AG20443 (cell line): Measurements from ENCODE around the gene LINGO3.
A peak's percentile ranks its signal among the peaks of the same experiment; 100 is the strongest.

Source experiments
- DNase-seq: peaks from one replicate; pipeline ENCODE4 v3.0.0; 2012; ENCODE audit warnings: low spot score, mixed read lengths

Gene LINGO3

DNA sequence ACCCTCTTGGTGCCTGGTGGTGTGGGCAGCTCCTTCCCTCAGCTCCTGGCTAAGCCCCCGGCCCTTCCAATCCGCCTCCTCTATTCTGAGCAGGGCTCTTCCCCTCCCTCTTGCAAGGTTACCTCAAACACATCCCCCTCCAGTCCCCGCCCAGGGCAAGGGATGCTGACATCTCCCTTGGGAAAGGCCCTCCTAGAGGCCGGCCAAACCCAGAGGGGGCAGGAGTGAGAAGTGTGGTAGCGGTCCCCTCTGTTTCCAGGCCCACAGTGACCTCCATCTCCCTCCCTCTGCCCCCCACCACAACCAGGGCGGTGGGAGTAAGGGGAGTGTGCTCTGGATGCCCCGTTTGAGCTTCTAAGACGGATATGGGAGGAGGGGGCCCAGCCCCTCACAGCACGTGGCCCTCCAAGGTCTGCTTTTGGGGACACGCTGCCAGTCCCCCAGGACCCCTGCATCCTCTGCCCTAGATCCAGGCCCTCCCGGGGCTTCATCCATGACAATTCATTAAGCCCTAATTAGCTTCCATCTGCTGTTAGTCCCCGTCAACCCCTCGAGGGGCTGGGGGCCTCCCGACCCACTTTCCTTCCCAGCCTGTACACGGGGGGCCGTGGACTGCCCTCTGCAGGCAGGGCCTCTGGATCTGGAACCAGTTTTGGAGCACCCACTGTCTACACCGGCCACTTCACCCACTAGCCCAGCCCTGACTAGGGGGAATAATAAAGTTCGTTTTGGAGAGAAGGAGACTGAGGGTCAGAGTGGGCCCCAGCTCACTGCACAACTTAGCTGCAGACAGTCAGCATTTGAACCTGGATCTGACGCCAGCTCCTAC lies 2.3 kb downstream of the LINGO3 start:
- DNase-seq = no peak

GRCh38 chr19:2303211-2303798 lies 4.6 kb downstream of the LINGO3 start:
- DNase-seq = no peak

DNA sequence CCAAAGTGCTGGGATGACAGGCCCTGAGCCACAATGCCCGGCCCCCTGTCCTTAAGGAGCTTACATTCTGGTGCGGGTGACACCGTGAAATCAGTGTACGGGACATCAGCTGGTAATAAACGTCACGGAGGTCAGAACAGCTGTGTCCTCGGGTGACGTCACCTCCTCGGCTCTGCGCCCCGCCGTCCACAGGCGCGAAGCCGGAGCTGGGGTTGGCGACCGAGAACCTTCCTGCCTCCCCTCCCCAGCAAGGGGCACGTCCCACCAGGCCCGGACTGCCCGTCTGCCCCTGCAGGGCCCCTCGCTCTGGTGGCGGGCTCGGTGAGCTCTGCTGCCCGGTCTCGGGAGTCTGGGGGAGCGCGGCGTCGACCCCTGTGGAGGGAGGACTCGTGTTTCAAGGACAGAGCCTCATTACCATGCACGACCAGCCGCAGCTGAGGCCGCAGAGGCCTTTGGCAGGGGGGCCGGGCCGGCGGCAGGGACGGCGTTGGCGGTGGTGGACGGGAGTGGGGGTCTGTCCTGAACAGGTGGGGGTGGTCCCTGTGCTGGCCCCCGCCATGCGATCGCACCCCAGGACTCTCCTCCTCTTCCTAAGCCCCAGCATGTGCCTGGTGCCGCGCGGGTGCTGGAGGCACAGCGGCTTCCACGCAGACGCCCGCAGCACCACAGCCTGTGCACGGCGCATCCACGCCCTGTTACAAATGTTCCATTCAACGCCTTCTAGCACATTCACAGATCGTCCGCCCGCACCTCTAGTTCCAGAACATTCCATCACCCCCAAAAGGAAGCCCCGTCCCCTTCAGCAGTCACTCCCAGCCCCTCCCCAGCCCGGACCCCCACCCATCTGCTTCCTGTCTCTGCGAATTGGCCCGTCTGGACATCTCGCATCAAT lies 5.4 kb downstream of the LINGO3 start:
- DNase-seq = peak; percentile 71

- no peak for DNase-seq
Observed at GRCh38 chr19:2300533-2300932, 7.4 kb downstream of the LINGO3 start.

GRCh38 chr19:2296141-2296540 lies 11.8 kb downstream of the LINGO3 start:
- DNase-seq = no peak

DNA sequence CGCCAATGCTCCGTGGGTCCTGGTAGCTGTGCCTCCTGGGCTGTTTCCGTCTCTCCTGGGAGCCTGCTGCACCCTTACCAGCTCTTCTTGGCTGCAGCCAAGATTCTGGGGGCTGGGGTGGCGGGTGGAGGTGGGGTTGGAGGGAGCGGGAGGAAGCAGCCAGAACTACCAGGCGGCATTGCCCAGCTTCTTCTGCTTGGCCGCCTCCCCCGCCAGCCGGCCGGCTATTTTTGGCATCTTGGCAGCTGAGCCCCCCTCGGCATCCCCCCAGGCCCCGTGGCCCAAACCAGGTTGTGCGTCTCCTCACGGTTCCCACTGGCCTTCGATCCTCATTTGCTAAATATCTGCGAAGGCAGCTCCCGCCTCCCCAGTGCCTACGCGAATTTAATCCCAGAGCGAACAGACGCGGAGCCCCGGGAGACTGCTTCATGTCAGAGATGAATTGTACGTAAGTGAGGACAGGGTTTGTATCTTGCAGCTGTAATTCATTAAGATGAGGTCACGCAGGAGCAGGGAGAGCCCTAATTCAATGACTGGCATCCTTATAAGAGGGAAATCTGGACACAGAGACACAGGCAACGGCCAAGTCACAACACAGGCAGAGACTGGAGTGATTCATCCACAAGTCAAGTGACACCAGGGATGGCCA lies 13.1 kb downstream of the LINGO3 start:
- peak; percentile 87 for DNase-seq

GRCh38 chr19:2291185-2291751 lies 16.7 kb downstream of the LINGO3 start:
- no peak for DNase-seq

GRCh38 chr19:2290441-2291184 lies 17.3 kb downstream of the LINGO3 start:
- DNase-seq = no peak

DNA sequence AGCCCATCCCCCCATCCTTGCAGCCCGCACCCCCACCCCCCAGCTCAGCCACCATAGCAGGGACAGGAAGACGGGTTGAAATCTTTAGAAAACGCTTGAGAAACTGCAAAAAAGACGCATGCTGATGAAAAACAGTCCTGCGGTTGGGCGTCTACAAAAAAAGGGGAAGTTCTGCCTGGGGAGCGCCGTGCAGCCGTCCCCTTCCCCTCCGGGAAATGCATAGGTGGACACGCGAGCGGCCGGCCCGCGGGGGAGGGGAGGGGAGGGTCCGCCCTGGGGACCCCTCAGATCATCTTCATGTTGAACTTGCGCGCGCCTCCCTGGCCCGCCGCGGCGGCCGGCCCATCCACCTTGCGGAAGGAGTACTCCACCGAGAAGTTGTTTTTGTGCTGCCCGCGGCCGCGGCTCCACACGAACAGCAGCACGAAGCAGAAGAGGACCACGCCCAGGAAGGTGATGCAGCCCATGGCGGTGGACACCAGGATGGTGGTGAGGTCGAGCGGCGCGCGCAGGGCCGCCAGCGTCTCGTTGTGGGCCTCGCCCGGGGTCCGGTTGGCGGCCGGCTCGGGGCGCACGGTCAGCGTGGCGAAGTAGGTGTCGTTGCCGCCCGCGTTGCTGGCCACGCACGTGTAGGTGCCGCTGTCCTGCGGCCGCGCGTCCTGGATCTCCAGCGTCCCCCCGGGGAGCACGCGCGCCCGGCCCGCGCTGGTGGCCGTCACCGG lies 18.1 kb downstream of the LINGO3 start:
- DNase-seq = no peak

- DNase-seq = no peak
Observed at GRCh38 chr19:2288818-2289713, 18.9 kb downstream of the LINGO3 start.

- DNase-seq = no peak
Observed at GRCh38 chr19:2288338-2288817, 19.6 kb downstream of the LINGO3 start.

DNA sequence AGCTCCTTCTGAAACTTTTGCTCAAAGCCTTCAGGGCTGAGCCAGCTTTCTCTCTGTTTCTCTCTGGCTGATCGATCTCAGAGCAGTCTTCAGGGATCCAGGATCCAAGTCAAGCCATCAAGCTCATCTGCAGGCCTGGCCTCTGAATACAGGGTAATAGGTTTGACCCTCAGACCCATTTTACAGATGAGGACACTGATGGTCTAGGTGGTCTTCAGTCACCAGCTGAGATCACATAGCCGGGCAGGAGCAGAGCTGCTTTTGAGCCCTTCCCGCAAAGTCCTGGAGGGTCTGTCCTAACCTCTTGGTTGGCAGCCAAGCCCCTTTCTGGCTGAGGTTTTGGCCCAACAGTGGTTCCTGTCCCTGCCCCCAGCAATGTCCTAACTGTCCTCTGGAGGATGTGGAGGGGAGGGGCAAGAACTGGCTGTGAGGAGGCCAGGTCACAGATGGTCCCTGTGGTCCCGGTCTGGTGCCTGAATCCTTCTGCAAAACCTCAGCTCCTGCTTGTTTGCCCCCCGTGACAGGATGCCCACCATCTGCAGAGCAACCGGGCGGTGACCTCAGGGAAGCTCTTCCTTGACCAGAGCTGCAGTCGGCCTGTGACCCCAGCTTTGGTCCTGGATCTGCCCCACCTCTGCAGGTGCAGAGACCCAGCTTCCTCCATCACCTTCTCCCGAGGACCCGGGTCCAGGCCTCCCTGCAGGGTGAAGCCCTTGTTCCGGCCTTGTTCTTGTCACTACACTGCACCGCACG lies 20.2 kb downstream of the LINGO3 start:
- DNase-seq = no peak

GRCh38 chr19:2286402-2287140 lies 21.4 kb downstream of the LINGO3 start:
- no peak for DNase-seq

GRCh38 chr19:2283835-2284507 lies 24.0 kb downstream of the LINGO3 start:
- DNase-seq = no peak

DNA sequence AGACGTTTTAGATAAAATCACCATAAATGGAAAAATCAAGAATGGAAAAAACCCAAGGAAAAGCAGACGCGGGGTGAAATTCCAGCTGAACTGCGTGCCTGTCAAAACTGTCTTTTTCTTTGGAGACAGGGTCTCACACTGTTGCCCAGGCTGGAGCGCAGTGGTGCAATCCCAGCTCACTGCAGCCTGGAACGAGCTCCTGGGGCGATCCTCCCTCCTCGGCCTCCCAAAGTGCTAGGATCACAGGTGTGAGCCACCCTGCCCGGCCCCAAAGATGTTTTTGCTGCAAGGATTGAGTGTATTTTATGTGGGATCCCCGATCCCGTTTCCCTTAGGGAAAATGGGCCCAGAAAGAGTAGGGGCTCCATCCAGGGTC lies 25.1 kb downstream of the LINGO3 start:
- DNase-seq = no peak

GRCh38 chr19:2282062-2282861 lies 25.7 kb downstream of the LINGO3 start, which contains the start of gene PEAK3:
Gene PEAK3, minus strand, starts transcription at chr19:2282175. Its CDS starts 1,244 bp downstream, at chr19:2280931.
- DNase-seq = no peak
